ENCODE results near the gene CHAF1A. TPM values are rescaled to one million over a fixed set of nuclear protein-coding genes. Genes with fewer than 3 reads are reported as not detected.

CHAF1A gene
- total RNA-seq, 1 donor from 2014 or later = 48.2 TPM

- Mint-ChIP-seq H3K27me3 (no peaks in the 10 kb centered on the region), H3K4me1 (ENCODE audit: low read depth) (peaks cover 16% of the 10 kb centered on the region), H3K9me3 (ENCODE audit: low read depth) (no peaks in the 10 kb centered on the region), H3K36me3 (ENCODE audit: insufficient read depth) (no peaks in the 10 kb centered on the region), H3K27ac (no peak overlapping the region), H3K4me3 (ENCODE audit: low read depth) (no peak overlapping the region)
- DNase-seq (ENCODE audit: low spot score, unreplicated experiment) = no peak
- no peak for TF ChIP-seq CTCF (IDR thresholded peaks at IDR 0.05; ENCODE audit: unreplicated experiment)
Measured at GRCh38 chr19:4386041-4386782, 16.2 kb upstream of the CHAF1A start.

- Mint-ChIP-seq H3K36me3 (ENCODE audit: insufficient read depth) (no peaks in the 10 kb centered on the region), H3K4me3 (ENCODE audit: low read depth) (no peak overlapping the region), H3K27ac (peak overlapping the region; percentile 64)
Measured at GRCh38 chr19:4388337-4389063, 13.9 kb upstream of the CHAF1A start.

DNA sequence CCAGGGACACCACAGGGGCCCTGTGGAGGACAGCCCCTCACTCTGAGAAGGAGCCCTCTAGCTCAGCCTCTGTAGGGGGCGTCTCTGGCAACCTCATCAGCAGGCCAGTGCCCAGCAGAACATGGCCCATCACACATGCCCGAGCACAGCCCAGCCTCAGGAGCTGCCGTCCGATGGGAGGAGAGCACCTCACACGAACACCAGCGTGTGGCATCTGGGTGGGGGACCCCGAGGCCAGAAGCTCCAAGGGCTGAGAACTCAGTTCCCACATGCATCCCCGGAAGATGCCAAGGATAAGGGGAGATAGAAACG, 13.4 kb upstream of the CHAF1A start:
- Mint-ChIP-seq H3K36me3 (ENCODE audit: insufficient read depth) (no peaks in the 10 kb centered on the region), H3K27ac (no peak overlapping the region), H3K27me3 (no peaks in the 10 kb centered on the region), H3K4me1 (ENCODE audit: low read depth) (peaks cover 21% of the 10 kb centered on the region), H3K9me3 (ENCODE audit: low read depth) (no peaks in the 10 kb centered on the region), H3K4me3 (ENCODE audit: low read depth) (no peak overlapping the region)
- no peak for TF ChIP-seq CTCF (IDR thresholded peaks at IDR 0.05; ENCODE audit: unreplicated experiment)
- DNase-seq (ENCODE audit: low spot score, unreplicated experiment) = no peak

More at GRCh38 chr19:4388337-4389063, 13.9 kb upstream of the CHAF1A start:
- peaks cover 18% of the 10 kb centered on the region for H3K4me1 Mint-ChIP-seq (ENCODE audit: low read depth)
- no peaks in the 10 kb centered on the region for H3K9me3 Mint-ChIP-seq (ENCODE audit: low read depth)
- H3K27me3 Mint-ChIP-seq = no peaks in the 10 kb centered on the region
- no peak for DNase-seq (ENCODE audit: low spot score, unreplicated experiment)
- TF ChIP-seq CTCF (IDR thresholded peaks at IDR 0.05; ENCODE audit: unreplicated experiment) = no peak

- Mint-ChIP-seq H3K27ac (no peak overlapping the region), H3K36me3 (ENCODE audit: insufficient read depth) (no peaks in the 10 kb centered on the region), H3K4me1 (ENCODE audit: low read depth) (peaks cover 27% of the 10 kb centered on the region), H3K27me3 (no peaks in the 10 kb centered on the region), H3K9me3 (ENCODE audit: low read depth) (no peaks in the 10 kb centered on the region), H3K4me3 (ENCODE audit: low read depth) (no peak overlapping the region)
- DNase-seq (ENCODE audit: low spot score, unreplicated experiment) = no peak
- TF ChIP-seq CTCF (IDR thresholded peaks at IDR 0.05; ENCODE audit: unreplicated experiment) = no peak
Measured at GRCh38 chr19:4389511-4390016, 12.9 kb upstream of the CHAF1A start.

GRCh38 chr19:4390017-4390566, 12.3 kb upstream of the CHAF1A start:
- H3K4me1 Mint-ChIP-seq (ENCODE audit: low read depth) = peaks cover 28% of the 10 kb centered on the region
- no peak for DNase-seq (ENCODE audit: low spot score, unreplicated experiment)
- H3K36me3 Mint-ChIP-seq (ENCODE audit: insufficient read depth) = peaks cover 1% of the 10 kb centered on the region
- no peak overlapping the region for H3K4me3 Mint-ChIP-seq (ENCODE audit: low read depth)
- no peaks in the 10 kb centered on the region for H3K27me3 Mint-ChIP-seq
- peak overlapping the region; percentile 69 for H3K27ac Mint-ChIP-seq
- TF ChIP-seq CTCF (IDR thresholded peaks at IDR 0.05; ENCODE audit: unreplicated experiment) = no peak
- H3K9me3 Mint-ChIP-seq (ENCODE audit: low read depth) = no peaks in the 10 kb centered on the region

All from progenitor cell of endocrine pancreas (in vitro differentiated cells).